HG03159 (cell line): ENCODE data around the gene DNM3.

Experiments
- ATAC-seq: cut with Tn5 transposase; IDR thresholded peaks from one replicate; pipeline ENCODE4 v1.9.1; 2021; ENCODE audit warnings: mild to moderate bottlenecking, moderate library complexity; ENCODE audit not compliant: unreplicated experiment

The DNM3 gene

DNA sequence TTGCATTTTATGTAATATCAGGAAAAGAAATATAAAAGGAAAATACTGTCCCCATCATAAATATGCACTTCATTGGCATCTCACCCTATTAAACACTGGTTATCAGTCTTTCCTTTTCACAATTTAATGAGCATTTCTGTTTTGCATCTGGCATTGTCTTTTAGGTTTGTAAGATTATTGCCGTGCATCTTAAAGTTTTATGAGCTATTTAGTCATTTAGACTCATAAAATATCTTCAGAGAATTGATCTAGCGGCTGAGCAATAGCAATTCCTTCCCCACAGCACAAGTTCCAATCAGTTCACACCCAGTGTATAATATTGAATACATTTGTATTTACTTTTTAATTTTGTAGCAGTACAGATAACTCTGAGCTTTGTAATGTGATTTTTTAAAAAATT is 466.8 kb downstream of the DNM3 start:
- ATAC-seq, result no peak

DNA sequence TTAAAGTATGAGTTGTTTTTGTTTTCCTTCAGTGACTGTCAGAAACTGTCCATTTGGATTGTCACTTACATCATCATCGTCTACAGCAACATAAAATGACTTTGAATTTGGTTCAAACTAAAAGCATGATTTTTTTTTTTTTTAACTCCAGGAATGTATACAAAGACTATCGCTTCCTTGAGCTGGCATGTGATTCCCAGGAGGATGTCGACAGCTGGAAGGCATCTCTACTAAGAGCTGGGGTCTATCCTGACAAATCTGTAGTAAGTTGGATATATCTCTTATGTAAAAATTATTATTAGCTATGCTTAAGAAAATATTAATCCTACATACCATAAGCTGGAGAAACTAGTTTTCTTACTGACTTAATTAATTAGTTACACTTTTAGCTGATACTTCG is 467.3 kb downstream of the DNM3 start:
- no peak for ATAC-seq

DNA sequence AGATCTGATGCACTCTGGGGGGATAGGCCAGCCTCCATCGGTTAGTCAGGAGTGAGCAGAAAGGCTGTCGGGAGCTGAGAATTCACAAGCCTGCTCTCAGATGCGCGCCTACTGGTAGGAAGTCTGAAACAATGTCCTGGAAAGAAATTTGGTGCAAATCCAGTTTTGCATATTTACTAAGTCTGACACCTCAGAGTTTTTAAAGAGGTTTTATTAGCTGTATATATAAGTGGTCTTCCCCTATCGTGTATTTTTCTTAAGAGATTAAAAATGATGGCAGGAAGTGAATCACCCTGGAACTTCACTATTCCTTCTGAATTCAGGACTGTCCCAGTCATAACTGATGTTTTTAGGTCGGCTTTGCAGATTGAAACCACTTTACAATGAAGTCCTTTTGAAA is 479.4 kb downstream of the DNM3 start:
- ATAC-seq, result no peak

DNA sequence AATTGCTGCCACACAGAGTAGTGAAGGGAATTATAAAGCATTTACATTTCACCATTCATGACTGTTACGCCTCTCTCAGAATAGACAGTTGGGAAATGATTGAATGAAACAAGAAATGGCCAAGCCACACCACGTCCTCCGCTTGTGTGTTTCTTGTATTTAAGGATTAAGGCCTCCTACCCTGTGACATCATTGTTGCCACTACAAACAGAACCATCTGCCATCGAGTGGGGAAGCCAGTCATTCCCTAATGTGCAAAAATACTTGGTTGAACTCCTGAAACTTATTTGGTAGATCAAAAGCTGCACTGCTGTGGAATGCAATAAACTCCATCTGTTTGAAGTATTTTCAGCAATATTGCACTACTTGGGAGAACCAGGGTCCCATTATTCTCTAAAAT is 480.2 kb downstream of the DNM3 start:
- no peak for ATAC-seq

DNA sequence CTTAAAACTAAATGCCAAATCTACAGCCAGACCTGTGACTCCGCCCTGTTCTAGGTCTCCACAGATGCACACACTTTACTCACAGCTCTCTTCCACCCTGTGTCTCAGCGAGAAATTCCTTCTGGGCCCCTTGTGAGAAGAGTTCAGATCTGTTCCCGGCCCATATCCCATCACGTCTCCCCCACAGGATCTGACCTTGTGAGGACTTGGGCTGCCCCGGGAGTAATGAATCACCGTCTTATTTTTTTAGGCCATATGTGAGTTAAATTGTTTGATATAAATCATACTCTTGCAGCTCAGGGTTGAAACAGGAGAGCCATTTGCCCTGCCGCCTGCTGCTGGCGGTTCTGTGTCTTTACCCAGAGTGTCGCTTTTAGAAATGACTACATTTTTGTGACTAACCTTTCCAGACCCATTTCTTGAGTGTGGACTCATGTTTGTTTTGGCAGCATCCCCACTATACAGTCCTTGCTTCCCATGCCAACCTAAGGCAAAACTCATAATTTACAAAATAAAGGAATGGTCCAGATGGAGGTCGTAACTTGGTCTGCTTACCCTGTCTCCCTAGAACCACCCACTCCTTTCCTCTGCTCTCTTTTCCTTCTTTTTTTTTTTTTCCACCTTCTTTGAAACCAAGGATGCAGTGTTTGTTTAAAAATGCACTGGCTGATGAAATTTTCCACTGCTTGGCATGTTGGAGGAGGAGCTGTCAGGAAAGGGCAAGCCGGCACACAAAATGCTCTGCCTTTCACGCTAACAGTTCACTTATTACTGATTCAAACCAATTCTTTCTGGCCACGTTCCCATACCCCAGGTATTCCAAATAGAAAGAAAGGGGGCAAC is 481.1 kb downstream of the DNM3 start:
- no peak for ATAC-seq

DNA sequence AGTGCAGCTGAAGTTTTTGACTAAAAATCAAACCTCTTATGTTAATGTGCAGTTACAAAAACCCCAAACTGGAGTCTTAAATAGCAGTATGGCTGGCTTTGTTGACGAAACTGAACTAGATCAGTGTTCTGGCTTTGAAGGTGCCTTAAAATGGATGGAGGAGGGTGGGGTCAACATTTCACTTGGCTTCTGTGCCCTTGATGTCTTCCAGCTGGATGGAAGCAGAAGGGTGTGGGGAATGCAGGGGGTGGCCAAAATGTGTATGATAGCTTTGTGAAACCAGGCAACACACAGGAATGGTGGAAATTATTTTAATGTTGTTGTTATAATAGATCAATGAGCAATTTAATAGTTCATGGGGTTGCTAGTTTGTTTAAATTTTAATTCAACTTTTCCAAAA is 482.4 kb downstream of the DNM3 start:
- ATAC-seq, result no peak

DNA sequence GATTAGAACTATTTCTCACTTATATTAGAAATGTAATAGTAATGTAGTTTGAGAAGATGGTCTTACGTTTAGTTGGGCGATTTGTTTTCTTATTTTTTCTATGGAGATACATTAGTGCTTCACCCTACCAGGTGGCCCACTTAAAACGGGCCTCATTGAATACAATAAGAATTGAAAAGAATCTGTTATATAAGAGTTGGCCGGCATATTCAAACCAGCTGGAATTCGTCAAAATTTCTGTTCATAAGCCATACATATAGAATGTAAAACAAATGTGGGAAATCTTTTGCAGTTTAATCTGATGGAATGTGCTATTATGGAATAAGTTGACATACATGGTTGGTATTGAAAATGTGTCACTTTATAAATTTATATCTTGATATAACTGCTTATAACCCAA is 482.8 kb downstream of the DNM3 start:
- no peak for ATAC-seq

DNA sequence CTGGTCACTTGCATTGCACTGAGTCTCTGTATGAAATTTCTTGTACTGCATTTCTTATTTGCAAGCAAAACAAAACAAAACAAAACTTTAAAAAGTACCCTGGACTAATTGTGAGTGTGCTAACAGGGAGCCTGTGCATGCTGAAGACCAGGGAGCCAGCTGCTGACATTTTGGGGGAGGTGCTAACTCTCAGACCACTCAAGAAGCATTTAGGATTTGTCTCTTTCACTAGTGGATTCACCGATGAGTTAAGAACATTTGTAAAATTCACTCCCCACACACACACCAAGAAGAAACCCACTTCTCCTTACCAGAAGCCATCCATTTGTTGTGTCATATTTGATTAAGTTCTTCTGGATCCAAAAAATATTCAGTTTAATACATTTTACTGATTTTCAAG is 483.5 kb downstream of the DNM3 start:
- ATAC-seq, result no peak

DNA sequence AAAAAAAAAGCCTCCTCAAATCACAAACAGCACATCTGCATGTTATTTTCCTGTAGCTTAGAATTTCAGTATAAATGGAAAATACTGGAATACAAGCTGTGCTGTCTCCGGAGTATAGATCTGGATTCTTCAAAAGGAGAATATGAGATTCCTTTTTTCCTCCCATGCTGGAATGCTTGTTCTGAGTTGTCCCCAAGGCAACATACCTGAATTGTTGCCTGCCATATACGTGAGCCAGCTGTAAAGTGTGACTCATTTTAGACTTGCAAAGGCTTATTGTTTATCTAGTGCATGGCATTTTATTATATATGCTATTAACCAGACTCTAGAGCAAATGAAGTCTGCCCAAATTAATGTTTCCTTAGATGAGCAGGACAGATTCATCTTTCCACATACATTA is 484.2 kb downstream of the DNM3 start:
- no peak for ATAC-seq

DNA sequence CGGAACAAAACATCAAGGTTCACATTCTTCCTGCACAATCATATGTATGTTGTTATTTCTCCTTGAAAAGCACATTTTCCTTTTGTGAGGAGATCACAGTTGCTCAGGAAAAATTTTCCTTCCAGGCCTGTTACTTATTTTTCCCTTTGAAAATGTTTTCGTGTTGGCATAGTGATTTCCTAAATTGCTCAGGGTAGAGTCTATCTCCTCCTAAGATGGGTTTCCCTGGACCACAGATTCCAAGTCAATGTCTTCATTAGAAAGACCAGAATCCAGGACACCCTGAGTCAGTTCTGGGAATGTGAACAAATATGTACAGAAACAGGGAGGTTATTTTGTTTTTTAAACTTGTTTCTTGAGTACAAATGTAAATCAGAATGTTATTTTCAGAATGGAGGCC is 484.8 kb downstream of the DNM3 start:
- ATAC-seq, result no peak

DNA sequence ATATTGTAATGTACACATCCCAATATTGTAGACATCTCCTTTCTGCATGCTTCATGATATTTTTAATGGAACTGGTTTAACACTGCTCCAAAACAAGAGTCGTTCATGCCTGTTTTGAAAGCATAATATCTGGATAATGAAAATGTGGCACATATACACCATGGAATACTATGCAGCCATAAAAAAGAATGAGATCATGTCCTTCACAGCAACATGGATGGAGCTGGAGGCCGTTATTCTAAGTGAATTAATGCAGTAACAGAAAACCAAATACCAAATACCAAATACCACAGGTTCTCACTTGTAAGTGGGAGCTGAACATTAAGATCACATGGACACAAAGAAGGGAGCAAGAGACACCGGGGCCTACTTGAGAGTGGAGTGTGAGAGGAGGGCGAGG is 487.0 kb downstream of the DNM3 start:
- ATAC-seq, result no peak

DNA sequence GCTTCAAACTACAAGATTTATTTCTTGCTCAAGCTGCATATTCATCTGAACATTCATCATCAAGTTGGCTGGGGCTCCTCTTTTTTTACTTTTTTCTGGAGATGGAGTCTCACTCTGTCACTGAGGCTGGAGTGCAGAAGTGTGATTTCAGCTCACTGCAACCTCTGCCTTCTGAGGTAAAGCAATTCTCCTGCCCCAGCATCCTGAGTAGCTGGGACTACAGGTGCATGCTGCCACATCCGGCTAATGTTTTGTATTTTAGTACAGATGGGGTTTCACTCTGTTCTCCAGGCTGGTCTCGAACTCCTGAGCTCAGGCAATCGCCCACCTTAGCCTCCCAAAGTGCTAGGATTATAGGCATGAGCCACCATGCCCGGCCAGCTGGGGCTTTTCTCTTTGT is 490.9 kb downstream of the DNM3 start:
- no peak for ATAC-seq

DNA sequence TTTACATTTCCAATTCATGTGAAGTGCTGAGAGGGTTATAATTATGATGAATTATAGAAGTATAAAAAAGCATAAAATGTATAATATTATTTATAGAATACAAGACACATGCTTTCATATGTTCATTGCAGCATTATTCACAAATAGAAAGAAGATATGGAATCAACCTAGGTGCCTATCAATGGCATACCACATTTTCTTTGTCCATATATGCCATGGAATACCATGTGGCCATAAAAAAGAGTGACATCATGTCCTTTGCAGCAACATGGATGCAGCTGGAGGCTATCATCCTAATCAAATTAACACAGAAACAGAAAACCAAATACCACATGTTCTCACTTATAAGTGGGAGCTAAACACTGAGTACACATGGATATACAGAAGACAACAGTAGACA is 494.1 kb downstream of the DNM3 start:
- no peak for ATAC-seq

DNA sequence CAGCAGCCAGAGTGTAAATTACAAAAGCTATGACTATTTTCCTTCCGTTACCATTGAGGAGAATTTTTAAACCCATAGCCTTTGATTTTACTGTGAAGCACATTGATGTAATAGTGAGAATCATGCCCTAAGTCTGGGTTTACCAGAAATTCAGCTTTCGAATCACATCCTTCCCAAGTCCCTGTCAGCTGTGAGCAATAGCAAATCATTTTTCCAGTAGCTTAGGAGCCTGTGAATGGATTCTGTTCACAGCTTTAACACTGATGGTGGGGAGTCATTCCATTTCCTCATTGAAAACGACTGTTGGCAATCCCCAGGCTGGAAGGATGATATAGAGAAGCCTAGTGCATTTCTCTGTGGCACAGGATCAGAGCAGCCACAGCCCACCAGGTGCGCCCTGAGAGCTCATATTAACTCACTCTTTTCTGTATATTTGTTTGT is 497.0 kb downstream of the DNM3 start:
- no peak for ATAC-seq

DNA sequence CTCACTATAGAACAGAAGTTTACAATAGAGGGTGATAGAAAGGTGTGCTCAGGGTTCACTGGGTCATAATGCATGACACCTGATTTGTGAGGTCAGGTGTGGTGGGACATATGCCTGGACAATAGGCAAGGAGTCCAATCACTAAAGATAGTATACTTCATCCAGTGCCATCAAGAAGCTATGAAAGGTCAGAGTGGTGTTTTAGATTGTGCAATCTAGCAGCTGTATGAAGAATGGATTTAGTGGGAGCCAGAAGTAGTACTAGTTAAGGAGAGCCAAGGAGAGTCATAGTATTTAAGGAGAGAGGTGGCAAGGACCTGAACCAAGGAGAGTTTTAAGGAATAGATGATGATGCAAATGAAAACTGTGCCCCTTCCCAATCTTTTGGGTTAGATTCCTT is 498.5 kb downstream of the DNM3 start:
- ATAC-seq, result no peak

DNA sequence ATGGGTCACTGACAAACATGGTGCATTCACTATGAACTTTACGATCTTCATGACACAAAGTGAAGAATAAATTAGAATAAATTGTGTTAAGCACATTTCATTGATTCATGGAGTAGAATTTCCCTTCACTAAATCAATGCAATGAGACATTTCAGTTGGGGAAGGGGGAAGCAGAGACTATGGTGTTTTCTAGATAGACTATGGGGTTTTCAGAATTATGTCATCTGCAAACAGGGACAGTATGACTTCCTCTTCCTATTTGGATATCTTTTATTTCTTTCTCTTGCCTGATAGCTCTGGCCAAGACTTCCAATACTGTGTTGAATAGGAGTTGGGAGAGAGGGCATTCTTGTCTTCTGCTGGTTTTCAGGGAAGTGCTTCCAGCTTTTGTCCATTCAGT is 499.2 kb downstream of the DNM3 start:
- no peak for ATAC-seq

DNA sequence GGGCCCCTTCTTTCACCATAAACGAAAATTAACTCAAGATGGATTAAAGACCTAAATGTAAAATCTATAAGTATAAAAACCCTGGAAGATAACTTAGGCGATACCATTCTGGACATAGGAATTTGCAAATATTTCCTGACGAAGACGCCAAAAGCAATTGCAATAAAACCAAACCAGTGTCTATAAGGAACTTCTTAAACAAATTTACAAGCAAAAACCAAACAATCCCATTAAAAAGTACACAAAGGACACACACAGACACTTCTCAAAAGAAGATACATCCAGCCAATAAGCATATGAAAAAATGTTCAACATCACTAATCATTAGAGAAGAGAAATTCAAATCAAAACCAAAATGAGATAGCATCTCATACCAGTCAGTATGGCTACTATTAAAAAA is 500.4 kb downstream of the DNM3 start:
- no peak for ATAC-seq

DNA sequence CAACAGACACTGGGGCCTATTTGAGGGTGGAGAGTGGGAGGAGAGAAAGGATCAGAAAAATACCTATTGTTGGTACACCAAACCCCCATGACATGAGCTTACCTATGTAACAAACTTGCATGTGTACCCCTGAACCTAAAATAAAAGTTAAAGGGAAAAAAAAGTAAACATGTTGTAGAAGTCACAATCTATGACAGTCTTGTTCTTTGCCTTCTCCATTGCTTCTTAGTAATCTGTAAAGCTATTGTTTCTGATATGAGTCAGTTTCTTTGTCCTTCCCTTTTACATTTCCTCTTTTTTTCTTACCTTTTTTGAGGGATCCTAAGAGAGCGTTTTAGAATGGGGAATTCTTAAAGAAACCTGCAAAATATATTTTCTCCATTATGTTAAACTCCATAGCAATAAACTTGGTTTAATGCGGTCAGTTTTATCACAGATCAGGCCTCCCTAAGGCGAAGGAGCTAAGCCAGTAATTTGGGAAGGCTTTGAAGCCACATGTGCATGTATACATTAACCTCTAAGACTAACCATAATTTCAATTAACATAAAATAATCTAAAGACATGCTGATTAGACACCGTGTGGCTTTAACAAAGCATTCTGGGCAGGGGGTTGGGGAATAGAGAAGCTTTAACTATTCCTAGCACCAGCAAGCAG is 501.4 kb downstream of the DNM3 start:
- peak; percentile 41 for ATAC-seq

DNA sequence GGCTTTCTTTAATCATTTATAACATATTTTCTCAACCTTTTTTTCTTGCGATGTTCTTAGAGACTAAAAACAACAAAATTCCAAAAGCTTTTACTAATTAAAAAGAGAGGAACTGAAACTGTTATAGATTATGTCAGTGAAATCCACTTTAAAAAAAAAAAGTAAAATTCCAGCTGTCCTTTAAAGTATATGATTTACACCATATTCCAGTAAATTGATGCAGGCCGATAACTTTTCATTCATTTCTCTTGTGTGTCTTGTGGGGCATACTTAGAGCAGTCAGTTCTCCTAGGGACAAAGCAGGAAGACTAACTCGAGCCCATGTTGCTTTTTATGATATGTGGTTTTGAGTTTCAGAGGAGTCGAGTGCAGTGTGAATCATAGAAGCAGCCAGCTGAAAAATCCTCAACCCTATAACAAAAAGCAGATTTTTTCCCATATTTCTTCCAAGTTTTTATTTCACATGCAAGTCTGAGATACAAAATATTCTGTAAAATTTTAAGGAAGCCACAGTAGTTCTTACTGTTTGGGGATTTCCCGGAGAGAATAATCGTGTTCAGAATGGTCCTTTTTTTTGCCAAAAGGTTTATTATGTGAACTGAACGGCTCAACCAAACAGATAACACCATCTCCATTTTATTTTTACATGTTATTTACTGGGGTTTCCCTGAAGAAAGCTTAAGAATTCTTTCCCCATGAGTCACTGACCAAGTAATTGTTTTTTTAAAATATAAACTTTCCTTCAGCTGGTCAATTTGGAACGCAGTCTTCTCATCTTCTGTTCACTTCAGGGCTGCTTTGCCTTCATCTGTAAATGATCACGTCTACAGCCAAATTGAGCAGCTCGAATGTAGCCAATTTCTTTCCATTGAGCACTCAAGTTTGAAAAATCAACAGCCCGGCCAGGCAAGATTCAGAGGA is 502.2 kb downstream of the DNM3 start:
- no peak for ATAC-seq

DNA sequence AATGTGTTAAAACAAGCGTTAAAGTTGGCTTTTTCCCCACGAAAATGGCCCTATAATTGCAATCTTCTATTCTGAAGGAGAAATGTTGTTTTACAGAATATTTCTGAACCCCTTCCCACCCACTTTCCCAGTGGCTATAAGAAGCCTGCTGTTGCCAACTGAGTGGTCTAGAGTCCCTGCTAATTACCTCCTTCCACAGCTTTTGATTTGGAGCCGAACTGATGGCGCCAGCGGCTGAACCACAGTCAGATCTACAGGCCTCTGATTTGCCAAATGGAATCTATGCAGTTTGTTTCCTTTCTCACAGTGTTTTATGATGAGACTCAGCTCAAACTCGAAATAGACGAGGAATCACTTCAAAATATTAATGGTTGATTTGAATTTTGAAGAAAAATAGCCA is 503.1 kb downstream of the DNM3 start:
- ATAC-seq, result no peak

DNA sequence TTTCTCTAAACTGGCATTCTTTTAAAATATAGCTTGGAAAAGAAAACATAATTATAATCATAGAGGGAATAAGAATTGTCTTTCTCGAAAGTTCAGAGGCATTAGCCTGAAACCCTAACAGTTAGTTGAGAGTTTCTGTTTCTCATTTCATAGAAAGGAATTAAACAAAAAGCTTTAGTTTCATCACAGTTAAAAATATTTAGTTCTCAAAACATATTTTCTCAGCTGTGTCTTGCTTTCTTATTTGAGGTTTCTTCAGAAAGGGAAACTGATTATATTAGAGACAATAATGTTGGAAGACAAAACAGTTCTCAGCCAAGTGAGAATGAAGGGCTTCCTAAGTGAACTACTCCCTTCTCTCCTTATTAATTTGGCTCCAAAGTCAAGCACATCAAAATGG is 503.8 kb downstream of the DNM3 start:
- no peak for ATAC-seq

DNA sequence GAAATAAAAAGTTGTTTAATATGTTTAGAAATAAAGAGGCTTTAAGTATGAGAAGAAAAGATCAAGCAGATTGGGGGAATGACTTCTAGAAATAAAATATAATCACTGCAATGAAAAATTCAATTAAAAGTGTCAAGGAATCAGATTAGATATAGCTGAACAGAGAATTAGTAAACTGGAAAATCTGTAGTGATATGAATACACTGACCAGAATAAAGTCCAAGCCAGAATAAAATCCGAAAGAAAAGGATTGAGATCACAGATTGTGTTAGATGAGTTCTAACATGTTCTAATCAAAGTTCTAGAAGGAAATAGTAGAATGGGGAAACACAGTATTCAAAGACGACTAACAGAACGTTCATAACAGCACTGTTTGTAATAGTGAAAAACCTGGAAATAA is 506.1 kb downstream of the DNM3 start:
- no peak for ATAC-seq
